HG02970 (cell line): ENCODE results near the gene BRPF3.
"Not testable (repeated sequence)": the region's sequence is repeated elsewhere in the genome, so short reads cannot be mapped to it uniquely, and the experiment has no call there.

ENCODE experiments used
- ATAC-seq: cut with Tn5 transposase; IDR thresholded peaks from one replicate; pipeline ENCODE4 v1.9.1; 2021; ENCODE audit warnings: mild to moderate bottlenecking, moderate library complexity, moderate number of reproducible peaks; ENCODE audit not compliant: unreplicated experiment, low FRiP score

The BRPF3 gene

GRCh38 chr6:36200154-36200891, 3.8 kb downstream of the BRPF3 start:
- ATAC-seq: no peak

DNA sequence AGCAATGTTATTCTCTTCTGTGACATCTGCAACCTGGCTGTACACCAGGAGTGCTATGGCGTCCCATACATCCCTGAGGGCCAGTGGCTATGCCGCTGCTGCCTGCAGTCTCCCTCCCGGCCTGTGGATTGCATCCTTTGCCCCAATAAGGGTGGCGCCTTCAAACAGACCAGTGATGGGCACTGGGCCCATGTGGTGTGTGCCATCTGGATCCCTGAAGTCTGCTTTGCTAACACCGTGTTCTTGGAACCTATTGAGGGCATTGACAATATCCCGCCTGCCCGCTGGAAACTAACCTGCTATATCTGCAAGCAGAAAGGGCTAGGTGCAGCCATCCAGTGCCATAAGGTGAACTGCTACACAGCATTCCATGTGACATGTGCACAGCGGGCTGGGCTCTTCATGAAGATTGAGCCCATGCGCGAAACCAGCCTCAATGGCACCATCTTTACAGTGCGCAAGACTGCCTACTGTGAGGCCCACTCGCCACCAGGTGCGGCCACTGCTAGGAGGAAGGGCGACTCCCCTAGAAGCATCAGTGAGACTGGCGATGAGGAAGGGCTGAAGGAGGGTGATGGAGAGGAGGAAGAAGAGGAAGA, 4.6 kb downstream of the BRPF3 start:
- no peak for ATAC-seq

- ATAC-seq: no peak
Observed at GRCh38 chr6:36201612-36202011, 5.1 kb downstream of the BRPF3 start.

DNA sequence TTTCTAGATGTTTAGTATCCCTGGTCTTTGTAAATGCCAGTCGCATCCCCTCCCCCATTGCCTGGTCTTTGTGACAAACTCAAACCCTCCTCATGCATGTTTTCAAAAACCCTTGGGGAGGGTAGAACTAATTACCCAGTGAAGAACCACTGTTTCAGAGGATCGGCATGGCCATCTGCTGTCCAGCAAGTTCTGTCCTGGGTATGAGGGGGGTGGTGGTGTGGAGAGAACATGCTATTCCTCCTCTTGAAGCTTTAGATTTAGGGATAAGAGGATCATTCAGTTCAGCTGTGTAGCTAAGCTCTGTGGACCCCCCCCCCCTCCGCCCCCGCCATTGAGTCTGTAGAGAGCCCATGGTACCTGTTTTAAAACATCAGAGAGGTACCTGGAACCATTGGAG, 5.6 kb downstream of the BRPF3 start:
- ATAC-seq: no peak

- no peak for ATAC-seq
Observed at GRCh38 chr6:36204068-36204753, 7.7 kb downstream of the BRPF3 start.

DNA sequence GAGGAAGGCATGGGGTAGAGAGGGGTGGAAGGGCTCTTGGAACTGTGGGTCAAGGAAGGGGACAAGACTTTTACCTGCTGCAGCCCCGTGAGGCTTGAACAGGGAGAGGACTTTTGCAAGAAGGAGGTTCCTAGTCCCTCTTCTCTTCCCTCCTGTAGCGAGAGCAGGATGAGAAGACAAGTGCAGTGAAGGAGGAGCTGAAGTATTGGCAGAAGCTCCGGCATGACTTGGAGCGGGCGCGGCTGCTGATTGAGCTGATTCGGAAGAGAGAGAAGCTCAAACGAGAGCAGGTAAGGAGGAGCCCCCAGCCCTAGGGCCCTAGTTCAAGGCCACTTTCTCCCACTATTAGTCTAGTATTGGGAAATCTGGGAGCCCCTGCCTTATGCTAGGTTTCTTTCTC, 10.6 kb downstream of the BRPF3 start:
- ATAC-seq: no peak

DNA sequence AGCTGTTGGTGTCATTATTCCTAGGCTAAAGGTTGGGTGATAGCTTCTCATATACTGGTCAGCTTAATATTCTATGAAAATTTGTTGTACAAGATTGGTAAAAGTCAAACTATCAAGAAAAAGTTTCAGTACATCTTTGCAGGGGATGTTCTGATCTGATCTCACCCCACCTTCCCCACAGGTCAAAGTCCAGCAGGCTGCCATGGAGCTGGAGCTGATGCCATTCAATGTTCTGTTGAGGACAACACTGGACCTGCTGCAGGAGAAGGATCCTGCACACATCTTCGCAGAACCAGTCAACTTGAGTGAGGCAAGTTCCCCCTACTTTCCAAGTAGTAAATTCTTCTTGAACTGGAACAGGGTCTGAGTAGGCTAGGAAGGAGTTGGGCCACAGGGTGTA, 13.1 kb downstream of the BRPF3 start:
- ATAC-seq: no peak

- no peak for ATAC-seq
Observed at GRCh38 chr6:36210182-36210581, 13.6 kb downstream of the BRPF3 start.

- no peak for ATAC-seq
Observed at GRCh38 chr6:36210886-36211595, 14.5 kb downstream of the BRPF3 start.

- no peak for ATAC-seq
Observed at GRCh38 chr6:36216559-36216958, 20.0 kb downstream of the BRPF3 start.

GRCh38 chr6:36217188-36217587, 20.6 kb downstream of the BRPF3 start:
- no peak for ATAC-seq

DNA sequence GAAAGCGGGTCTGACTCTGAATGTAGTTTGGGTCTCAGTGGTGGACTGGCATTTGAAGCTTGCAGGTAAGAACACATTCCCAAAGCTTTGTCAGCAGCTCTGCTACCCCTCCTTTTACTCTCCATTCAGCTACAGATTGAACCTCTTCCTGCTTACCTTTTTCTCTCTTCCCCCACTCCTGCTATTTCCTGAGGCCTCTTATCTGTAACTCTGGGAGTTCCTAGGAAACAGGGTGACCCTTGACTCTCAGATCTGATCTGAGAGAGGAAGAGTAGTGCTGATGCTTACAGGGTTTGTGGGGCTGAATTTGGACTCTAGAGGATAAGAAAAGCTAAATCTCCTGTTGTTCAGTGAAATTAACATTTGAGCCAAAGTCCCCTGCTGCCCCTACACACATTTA, 21.4 kb downstream of the BRPF3 start:
- ATAC-seq: no peak

GRCh38 chr6:36218516-36218915, 22.0 kb downstream of the BRPF3 start:
- ATAC-seq: not testable (repeated sequence)

DNA sequence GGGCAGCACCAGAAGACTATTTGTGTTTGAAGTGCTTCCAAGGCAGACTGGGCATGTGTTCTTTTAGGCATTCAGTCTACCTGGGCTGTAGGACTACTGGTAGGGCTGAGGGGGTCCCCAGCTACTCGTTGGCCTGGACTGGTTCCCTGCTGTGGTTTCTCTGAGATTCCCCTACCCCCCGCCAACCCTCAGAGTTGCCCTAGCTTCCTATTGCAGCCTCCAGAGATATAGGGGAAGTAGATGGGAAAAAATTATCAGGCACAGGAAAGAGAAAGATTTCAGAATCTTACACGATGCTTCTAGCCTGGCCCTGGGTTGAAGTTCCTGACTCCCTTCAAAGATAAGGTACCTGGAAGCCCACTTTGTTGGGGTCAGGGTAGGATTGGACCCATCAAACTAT, 22.5 kb downstream of the BRPF3 start:
- ATAC-seq: no peak

- ATAC-seq: no peak
Observed at GRCh38 chr6:36220226-36220625, 23.7 kb downstream of the BRPF3 start.

DNA sequence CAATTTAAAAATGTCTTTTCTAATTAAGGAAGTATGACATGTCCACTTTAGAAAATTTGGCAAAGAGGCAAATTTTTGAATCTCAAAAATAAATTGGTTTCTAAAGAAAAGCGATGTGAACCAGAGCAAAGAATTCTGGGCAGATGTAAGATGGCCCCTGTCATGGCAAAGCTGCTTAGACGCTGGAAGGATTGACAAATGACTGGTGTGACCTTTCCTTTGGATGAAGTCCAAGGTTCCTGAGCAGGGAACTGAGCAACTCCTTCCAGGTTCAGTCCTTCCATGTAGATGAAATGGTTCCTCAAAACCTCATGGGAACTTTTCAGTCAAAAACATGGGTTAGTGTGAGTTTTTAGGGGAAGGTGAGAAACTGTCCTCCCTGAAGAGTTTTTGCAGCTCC, 25.1 kb downstream of the BRPF3 start:
- ATAC-seq: no peak

- no peak for ATAC-seq
Observed at GRCh38 chr6:36222924-36223323, 26.4 kb downstream of the BRPF3 start.

GRCh38 chr6:36223706-36224105, 27.2 kb downstream of the BRPF3 start:
- ATAC-seq: no peak

- no peak for ATAC-seq
Observed at GRCh38 chr6:36224918-36225461, 28.4 kb downstream of the BRPF3 start.

GRCh38 chr6:36226438-36227047, 30.0 kb downstream of the BRPF3 start:
- ATAC-seq: no peak
